Measurements from ENCODE around the gene EPS15.

GRCh38 chr1:51509773-51510172, 9.3 kb downstream of the EPS15 start:
- TF ChIP-seq CTCF (IDR thresholded peaks at IDR 0.05; ENCODE audit: poor library complexity) (no peak), EZH2 (IDR thresholded peaks at IDR 0.05; ENCODE audit: borderline replicate concordance) (no peak), EZH2phosphoT487 (IDR thresholded peaks at IDR 0.05; ENCODE audit: low read depth, severe bottlenecking, unreplicated experiment) (no peak)

Data from hepatocyte (in vitro differentiated cells).